Retinal pigment epithelial cell (primary cell): ENCODE measurements around the gene PJA2.

ENCODE experiments used
- DNase-seq: peaks from one replicate; pipeline ENCODE4 v3.0.0-alpha.2; 2010; ENCODE audit warnings: low read depth
- H3K4me3 ChIP-seq: 2 replicates; pipeline ENCODE4 v1.5.1; 2011; ENCODE audit warnings: mild to moderate bottlenecking, low read length, control low read depth, moderate library complexity
- TF ChIP-seq, protein P1 (sequence below): conservative IDR thresholded peaks from 2 replicates; pipeline ENCODE4 v1.5.1; 2011; ENCODE audit warnings: low read depth, low read length, control low read depth, inconsistent platforms

PJA2 gene, protein sequence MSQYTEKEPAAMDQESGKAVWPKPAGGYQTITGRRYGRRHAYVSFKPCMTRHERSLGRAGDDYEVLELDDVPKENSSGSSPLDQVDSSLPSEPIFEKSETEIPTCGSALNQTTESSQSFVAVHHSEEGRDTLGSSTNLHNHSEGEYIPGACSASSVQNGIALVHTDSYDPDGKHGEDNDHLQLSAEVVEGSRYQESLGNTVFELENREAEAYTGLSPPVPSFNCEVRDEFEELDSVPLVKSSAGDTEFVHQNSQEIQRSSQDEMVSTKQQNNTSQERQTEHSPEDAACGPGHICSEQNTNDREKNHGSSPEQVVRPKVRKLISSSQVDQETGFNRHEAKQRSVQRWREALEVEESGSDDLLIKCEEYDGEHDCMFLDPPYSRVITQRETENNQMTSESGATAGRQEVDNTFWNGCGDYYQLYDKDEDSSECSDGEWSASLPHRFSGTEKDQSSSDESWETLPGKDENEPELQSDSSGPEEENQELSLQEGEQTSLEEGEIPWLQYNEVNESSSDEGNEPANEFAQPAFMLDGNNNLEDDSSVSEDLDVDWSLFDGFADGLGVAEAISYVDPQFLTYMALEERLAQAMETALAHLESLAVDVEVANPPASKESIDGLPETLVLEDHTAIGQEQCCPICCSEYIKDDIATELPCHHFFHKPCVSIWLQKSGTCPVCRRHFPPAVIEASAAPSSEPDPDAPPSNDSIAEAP

DNA sequence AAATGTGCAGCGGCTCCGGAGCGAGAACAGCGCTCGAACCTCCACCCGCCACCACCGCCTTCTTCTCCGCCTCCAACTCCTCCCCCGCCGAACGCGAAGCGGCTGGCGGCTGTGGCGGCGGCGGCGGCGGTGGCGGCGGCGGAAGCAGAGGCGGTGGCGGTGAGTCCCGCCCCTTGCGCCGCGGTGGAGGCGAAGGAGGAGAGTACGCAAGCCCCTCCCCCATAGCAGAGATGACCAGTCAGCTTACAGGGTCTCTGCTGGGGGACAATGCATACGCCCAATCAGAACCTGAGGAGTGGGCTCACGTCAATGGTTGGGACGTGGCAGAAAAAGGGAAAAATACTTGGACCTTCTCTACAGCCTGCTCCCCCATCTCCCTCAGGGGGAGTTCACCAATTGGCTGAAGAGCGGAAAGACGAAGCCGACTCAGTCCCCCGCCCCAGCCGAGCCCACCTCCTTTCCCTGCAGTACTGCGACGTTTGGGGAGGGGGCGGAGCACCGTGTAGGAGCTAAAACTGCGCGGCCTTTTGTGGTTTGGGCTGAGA is at the start of gene PJA2:
Gene PJA2 (minus strand): TSS at position 131 of the 545 bp plus-strand sequence. CDS start 26,541 bp downstream, outside the sequence.
- peak within 1 kb of the TSS; percentile 96 for H3K4me3 ChIP-seq
- TF ChIP-seq, protein P1, sequence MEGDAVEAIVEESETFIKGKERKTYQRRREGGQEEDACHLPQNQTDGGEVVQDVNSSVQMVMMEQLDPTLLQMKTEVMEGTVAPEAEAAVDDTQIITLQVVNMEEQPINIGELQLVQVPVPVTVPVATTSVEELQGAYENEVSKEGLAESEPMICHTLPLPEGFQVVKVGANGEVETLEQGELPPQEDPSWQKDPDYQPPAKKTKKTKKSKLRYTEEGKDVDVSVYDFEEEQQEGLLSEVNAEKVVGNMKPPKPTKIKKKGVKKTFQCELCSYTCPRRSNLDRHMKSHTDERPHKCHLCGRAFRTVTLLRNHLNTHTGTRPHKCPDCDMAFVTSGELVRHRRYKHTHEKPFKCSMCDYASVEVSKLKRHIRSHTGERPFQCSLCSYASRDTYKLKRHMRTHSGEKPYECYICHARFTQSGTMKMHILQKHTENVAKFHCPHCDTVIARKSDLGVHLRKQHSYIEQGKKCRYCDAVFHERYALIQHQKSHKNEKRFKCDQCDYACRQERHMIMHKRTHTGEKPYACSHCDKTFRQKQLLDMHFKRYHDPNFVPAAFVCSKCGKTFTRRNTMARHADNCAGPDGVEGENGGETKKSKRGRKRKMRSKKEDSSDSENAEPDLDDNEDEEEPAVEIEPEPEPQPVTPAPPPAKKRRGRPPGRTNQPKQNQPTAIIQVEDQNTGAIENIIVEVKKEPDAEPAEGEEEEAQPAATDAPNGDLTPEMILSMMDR = peak; percentile 29
- peak; percentile 100 for DNase-seq

DNA sequence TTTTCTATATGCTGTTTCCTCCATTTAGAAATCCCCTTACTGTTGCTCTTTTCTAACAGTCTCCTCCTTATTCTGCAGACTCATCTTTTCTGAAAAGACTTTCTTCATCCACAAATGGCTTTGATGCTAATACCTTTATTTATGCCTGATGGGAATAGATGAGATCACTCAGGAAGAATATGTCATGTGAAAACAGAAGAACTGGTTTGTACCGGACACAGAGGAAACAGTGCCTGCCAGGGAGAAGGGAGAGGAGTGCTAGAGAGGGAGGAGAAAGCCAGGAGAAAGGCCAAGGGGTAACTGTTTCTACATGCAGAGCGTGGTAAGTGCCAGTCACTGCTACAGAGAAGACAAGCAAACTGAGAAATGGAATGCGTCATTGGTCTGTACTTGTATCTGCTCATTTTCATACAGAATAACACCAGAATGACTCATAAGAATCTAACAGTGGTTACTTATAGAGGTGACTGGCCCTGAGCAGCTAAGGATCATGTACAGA is 45.9 kb upstream of the PJA2 start:
- TF ChIP-seq, protein P1 = no peak
- DNase-seq = peak; percentile 97
- no peak overlapping the region for H3K4me3 ChIP-seq

DNA sequence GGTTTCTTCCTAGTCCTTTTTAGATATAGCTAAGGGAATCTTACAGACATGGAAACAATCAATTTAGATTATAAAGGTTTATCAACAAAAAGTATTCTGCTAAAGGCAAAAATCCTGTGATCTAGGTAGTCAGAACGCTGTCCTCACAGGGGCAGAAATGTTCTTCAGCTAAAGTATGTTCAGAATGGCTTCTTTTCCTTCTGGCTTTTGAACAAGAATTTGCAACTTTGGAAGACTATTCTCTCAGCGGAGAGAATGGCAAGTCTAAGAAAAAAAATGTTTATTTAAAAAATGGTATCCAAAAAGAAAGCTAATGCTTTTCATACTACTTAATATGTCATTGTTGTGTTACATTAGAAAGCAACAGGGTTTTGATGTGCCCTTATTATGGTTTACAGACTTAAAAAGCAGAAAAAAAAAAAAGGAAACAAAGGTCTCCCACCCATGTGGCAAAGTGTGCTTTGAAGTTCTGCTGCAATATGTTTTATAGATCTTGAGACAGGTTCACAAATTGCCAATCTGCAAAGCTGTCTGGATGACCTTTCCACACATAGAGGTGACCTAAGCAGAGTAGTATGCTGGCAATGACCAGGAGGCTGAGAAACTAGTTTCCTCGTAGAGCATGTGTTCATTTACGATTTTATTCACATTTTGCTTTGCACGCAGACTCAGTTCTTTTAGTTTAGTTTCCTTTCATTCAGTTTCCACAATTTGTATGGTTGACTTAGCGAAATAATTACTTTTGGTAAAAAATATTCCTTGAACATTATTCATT is 45.1 kb upstream of the PJA2 start:
- TF ChIP-seq, protein P1 = no peak
- no peak for DNase-seq
- H3K4me3 ChIP-seq = no peak overlapping the region

DNA sequence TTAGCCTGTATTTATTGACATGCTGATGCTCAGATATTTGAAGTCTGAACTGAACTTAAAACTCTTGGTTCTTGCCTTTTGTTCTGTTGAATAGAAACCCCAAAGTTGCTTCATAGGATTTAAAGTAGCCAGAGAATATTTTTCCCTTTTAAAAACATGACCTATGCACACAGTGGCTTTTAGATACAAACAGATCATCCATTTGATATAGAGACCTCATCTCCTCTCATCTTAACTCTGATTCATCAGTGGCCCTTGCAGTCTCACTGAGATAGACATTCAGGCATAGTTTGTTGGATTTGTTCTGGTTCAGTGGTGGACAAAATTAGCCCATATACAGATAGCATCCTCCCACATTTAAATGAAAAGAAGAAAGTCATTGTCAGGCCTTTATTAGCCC is 43.5 kb upstream of the PJA2 start:
- H3K4me3 ChIP-seq = no peak overlapping the region
- TF ChIP-seq, protein P1 = no peak
- no peak for DNase-seq

DNA sequence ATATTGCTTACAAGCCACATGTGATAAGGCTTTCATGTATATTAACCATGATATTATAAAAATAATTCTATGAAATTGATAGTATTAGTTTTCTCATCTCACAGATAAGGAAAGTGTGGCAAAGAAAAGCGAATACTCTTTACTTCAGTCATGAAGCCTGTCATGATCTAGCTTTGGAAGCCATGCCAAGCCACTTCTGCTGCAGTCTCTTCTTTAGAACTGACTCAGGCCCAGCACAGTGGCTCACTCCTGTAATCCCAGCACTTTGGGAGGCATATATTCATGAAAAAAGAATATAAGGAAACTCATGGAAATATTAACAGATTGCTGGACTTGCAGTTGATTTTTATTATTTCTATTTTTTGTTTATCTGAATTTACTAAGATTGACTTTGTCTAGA is 42.9 kb upstream of the PJA2 start:
- DNase-seq = no peak
- TF ChIP-seq, protein P1 = no peak
- no peak overlapping the region for H3K4me3 ChIP-seq

DNA sequence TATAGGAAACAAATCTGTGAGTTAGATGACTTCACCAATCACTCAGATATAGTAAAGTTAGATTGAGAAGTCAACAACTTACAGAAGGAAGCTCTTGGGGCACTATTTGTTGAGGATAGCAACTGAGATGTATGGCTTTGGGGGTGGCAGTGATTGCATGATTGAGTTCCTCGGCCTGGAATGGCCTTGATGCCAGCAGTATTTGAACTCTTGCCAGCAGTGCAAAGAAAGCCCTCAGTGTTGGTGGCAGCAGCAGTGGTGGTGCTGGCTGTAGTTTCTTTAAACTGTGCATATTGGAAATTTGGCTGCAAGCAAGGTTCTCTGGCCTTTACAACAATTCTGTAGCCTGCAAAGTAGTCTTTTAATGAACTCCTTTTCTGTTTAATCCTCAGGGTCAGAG is 41.4 kb upstream of the PJA2 start:
- no peak overlapping the region for H3K4me3 ChIP-seq
- TF ChIP-seq, protein P1 = no peak
- DNase-seq = no peak
